Activated CD4-positive, CD25-positive, alpha-beta regulatory T cell treated with anti-CD3 and anti-CD28 coated beads, Interleukin-2, amount 50 U/mL, for 72 hours (primary cell): ENCODE results near the gene CEP97.

Experiments
- DNase-seq: peaks from one replicate; pipeline ENCODE4 v3.0.0; 2021

CEP97 gene

DNA sequence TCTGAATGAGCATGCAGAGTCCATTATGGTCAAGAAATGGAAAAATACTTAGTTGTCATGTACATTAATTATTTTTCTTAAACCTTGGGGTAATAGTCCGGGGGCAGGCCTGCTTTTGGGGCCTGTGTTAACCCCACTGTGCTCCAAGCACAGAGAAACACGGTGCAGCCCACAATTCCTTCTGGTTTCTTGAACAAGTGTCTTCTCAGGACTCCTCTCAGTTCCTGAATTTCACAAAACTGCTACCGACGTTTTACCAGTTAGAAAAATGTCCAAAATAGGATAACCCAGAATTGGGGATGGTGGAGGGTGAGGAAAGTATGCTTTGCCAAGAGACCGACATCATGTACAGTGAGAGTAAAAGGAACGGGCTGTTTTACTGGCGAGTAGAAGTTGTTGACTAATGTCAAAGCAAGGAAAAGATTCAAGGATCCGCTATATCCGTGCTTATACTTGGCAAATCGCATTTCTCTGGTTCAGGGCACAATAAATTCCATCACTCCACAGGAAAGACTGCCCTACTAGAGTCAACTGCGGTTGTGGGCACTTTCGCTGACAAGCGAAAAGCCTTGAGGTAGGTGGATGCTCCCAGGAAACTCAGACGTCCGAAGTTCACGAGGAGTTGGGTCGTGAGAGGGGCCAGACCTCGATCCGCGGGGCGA is 54.1 kb downstream of the CEP97 start:
- no peak for DNase-seq

DNA sequence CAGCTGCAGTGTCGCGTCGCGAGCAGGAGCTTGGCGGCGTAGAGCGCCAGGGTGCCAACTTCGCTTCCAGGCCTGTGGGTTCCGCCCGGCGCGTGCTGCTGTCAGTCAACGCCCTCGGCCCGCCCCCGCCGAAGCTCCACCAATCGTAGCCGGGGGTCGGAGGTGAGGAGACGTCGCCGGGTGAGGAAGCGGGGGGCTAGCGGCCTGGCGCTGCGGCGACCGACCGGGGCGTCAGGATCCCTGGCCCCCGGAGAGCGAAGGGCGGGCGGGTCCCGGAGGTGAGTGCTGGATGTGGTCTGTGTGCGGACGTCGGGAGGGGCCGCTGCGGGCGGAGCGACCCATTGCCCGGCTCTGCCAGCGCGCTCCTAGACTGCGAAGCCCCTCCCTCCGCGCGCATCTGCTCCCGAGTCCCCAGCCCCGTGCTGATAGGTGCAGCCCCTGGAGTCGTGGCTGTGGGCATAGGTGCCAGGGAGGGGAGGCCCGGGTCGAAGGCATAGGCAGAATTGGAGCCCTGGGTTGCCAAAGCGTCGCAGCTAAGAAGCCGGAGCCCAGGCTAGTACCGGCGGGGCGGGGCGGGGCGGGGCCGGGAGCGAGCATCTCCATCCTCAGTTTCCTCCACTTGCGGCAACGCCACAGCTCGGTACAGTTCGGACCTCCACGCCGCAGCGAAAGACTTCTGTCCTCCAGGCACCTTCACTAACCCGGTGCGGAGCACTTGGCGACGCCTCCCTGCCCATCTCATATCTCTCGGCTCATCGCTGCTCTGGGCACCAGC is 54.8 kb downstream of the CEP97 start, which contains the start of gene NXPE3:
NXPE3 (plus strand) TSS at position 165 of the 775 bp plus-strand sequence. CDS start 6,386 bp downstream, outside the sequence.
- DNase-seq: peak; percentile 95

DNA sequence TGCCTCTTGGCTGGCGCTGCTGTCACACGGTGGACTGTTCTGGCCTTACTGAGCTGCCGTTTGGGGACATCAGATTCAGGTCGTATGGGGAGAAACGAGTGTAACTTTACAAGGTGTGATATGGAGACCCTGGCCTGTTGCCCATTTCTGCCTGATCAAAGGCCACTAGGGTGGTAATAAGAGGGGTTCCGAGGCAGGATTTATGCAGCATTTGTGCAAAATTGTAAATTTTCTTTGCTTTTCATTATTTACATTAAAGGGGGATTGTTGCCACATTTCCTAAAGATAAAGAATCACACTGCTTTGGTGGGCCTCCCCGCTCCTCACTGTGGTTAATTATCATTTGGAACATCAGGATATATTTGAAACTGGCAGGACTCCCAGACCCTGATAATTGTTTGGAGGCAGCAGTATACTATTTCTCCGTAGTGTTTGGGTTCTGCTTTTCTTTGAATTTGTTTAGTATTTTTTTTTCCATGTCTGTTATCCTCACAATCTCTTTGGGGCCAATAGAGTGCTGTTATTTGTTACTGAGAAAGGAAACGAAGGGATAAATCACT is 55.5 kb downstream of the CEP97 start:
- no peak for DNase-seq

DNA sequence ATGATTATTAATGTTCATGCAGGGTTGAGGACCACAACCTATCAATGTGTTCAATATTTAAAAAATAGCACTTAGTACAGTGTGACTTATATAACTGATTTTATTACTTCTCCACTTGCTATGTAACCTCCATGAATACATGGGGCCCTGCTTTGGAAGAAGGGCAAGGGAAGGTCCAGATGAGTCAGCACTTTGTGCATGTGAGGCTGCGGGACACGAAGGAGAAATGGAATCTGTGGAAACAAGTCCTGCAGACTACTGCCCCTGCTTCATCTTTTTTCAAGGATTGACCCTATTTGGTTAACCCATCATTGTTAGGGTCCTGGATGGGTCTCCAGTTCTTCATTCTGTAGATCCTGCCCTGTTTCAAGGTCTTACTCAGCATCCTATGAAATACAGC is 56.2 kb downstream of the CEP97 start:
- DNase-seq: no peak

DNA sequence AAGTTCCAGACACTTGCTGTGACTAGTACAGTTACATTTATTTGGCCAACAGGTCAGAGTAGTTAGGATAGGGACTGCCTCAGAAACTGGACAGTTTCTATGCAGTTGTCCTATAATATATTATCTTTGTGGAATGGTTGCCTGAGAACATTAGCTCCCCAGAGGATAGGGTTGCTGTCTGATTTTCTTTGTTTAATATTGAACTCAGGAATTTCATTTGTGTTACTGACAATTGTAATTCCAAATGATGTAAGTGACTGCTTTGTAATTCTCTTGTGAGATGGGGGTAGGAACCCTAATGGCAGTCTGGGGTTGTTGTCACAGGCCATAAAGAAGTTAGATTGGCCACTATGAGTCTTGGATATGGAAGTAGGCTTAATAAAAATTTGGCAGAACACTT is 56.8 kb downstream of the CEP97 start:
- DNase-seq: no peak

DNA sequence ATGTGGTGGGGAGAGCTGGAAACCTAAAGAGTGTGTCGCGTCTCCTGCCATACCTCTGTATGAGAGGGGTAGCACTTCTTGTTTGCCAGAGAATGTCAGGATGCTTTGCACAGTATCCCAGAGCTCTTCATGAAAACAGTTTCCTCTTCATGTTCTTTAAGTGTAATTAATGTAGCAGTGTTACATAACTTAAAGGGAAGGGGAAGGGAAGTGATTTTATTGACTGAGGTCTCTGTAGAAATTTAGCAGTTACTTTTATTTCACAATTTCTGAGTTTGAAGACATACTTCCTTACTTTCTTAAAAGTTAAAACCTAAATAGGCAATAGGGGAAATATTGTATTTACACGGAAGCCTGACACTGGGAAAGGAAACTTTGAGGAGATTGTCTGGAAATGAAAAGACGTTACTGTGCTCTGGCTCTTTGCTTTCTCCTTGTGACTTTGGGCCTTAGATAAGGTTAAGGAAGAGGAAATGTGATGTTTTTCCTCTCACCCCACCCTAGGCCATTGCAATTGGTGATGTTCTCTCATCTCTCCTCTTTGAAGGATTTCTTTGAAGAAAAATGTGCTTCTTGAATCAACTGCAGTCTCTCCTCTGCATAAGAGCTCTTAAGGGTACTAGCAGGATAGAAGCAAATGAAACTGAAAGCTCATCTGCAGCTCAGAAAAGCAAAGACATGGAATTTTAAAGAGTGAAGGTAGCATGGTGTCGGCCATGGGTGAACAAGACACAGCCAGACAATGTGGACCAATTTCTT is 60.6 kb downstream of the CEP97 start:
- DNase-seq: no peak

DNA sequence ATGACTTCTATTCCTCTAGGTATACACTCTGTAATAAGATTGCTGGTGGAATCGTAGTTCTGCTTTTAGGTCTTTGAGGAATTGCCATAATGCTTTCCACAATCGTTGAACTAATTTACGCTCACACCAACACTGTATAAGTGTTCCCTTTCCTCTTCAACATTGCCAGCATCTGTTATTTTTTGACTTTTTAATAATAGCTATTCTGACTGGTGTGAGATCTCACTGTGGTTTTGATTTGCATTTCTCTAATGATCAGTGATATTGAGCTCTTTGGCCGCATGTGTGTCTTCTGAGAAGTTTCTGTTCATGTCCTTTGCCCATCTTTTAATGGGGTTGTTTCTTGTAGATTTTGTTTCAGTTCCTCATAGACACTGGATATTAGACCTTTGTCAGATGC is 67.4 kb downstream of the CEP97 start:
- DNase-seq: no peak

DNA sequence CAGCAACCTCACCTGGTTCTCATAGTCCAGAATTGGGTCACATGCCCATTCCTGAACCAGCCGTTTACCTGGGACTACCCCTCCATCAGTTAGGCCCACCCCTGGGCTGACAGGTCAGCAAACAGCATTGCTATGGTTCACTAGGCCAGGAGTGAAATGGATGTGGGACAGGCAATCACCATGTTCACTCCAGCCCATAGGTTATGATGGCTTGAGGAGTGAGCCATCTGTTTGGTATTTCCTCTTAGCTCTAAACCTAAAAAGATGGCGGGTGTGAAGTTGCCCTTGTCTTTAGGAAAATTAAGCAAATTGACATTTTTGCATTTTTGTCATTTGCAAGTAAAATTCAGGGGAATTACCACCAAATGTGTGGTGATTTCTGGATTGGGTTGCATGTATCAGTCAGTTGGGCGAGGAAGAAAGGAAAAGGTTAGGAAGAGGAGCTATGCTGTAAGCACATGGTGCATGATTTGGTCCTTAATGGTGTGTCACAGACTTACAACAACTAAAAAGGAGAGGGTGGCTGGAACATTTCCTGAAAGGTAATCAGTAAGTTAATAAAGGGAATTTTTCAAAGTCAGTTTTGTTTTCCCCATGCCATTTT is 71.8 kb downstream of the CEP97 start:
- DNase-seq: no peak

DNA sequence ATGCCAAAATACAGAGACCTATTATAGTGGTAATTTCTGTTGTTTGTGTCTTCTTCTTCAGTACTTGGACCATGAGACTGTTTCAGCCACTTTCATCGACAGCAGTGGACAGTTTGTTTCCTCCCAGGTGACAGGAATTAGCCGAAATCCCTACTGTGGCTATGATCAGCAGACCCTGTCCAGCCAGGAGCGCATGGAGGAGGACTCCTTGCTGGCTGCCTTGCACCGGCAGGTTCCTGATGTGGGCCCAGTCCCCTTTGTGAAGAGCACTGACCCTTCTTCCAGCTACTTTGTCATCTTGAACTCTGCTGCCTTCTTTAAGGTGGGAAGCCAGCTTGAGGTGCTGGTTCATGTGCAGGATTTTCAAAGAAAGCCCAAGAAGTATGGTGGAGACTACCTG is 76.8 kb downstream of the CEP97 start:
- no peak for DNase-seq

DNA sequence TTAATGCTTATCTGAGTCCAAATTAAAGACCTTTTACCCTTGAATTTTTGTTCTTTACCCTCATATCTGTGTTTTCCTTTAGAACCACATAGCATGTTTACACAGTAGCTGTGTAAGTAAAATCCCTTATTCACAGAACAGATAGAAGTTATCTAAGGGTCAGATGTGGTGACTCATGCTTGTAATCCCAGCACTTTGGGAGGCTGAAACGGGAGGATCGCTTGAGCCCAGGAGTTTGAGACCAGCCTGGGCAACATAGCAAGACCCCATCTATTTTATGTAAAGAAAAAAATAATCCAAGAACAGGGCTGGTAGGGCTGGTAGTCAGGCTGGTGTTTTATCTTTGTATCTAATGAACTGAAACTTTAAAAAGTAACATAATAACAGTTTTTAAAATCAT is 77.8 kb downstream of the CEP97 start:
- no peak for DNase-seq

DNA sequence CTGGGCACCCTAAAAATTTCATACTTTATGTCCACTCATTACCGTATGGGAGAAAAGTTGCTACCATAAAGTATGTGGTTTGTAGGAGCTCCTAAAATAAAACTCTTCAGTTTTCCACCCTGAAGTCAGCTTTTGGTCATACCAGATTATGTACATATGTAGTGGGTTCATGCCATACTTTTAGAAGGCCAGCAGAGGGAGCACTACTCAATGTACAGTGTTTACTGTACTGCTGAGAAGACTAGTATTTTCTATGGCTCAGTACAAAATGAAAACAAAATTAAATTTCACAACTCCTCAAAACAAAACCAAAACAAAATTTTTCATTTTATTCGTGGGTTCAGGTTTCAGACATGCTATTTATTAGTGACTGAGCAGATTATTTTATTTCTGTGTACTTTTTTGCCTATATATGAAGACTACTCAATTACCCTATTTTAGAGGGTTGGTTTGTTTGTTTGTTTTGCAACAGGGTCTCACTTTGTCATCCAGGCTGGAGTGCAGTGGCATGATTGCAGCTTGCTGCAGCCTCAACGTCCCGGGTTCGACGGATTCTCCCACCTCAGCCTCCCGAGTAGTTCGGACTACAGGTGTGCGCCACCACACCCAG is 78.9 kb downstream of the CEP97 start:
- peak; percentile 37 for DNase-seq

DNA sequence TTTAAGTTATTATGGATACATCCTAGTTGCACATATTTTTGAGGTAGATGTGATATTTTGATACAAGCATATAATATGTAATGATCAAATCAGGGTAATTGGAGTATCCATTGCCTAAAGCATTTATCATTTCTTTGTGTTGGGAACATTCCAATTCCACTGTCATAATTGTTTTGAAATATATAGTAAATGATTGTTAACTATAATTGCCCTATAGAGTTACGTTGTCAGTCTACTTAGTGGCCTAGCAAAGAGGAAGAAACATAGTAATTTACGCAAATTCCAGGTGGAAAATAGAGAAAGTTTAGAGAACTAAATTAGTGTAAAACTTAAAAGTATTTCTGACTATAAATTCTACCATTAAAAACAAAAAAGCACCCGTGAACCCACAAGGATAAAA is 79.5 kb downstream of the CEP97 start:
- no peak for DNase-seq

DNA sequence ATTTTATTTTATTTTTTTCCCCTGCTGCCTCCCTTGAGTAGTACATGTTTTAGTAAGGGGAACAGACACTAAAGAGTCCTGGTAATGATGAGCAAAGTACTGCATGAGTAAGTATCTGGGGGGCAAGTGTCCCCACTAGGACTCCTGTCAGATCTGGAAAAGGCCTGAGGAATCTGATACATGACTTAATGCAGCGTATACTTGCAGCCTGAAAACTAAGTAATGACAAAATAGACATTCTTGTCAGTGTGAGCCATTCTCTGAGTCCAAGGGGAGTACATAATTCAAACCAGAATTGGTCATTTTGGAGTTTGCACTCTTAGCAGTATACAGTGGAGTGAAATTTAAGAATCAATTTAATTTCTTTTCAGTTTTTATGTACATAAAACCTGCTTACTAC is 82.1 kb downstream of the CEP97 start:
- no peak for DNase-seq

DNA sequence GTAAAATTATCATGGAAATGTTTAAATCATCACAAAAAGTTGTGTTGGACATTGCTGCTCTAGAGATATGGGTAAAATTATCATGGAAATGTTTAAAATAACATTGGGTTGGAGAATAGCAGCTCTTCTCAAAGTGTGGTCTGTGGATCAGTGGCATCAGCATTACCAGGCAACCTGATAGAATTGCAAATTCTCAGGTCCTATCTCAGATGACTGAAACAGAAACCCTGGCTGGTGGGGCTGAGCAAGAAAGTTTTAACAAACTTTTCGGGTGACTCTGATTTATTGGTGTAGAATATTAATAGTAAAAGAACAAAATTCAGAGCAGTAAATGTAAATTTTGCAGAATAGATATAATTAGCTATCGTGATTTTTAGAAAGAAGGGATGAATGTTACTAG is 83.5 kb downstream of the CEP97 start:
- DNase-seq: no peak

DNA sequence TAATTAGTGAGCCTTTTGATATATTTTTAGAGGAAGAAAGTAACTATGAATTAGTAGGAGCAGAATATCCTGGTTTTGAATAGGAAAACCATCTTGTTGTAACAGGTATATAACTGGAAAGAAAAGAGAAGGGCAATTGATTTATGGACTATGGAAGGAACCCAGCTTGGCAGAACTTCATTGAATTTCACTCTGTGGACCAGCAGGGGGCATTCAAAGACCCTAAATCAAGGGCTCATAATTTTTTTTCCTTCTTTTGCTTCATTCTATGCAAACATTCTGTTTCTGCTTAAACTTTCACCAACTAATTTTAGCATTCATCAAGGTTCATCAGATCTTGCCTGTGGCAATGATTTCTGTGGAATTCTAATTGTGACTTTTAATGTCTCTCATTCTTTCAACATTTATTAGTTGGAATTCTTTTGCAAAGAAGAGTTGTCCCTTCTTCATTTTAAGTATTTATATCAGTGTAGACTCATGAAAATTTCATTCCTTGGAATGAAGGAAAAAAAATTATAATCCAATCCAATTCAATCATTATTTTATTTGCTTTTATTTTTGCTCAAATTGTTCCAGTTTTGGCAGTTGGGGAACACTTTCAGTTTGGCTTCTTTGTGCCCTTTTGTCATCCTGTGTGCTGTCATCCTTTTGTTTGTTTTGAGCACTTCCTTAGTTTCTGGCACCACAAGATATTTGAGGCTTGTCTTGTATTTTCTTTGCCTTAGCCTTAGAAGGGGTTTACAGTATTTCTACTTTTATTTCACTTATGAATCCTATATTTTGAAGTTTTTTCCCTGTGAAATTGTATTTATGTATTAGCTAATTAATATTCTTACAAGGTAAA is 85.0 kb downstream of the CEP97 start:
- DNase-seq: no peak

DNA sequence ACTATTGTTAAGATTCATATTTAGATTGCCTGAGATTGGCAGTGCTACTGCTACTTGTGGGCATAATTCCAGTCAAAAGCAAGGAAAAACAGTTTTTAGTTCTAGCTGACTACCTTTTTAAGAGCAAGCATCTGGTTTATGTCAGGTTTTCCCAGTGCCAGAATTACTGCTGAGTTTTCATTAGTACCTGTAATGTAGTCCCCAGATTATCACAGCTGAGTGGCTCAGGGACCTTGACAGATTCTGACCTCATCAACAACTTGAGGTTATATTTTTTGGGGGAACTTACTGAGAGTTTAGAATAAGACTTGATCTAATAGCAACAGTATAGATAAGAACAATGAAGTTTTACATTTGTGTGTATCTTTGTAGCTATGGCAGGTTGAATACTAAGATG is 85.6 kb downstream of the CEP97 start:
- no peak for DNase-seq

DNA sequence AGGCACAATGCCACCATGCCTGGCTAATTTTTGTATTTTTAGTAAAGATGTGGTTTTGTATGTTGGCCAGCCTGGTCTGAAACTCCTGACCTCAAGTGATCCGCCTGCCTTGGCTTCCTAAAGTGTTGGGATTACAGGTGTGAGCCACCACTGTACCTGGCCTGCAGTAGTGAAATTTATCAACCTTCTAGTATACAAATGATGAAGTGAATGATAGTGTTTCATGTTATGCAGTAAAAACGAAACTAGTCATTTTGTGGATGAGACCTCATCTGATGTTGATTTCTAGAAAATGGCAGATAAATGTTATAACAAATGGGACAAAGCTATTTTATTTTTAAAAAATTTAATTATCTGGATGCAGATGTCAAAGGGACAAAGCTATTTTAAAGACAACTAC is 87.5 kb downstream of the CEP97 start:
- no peak for DNase-seq

DNA sequence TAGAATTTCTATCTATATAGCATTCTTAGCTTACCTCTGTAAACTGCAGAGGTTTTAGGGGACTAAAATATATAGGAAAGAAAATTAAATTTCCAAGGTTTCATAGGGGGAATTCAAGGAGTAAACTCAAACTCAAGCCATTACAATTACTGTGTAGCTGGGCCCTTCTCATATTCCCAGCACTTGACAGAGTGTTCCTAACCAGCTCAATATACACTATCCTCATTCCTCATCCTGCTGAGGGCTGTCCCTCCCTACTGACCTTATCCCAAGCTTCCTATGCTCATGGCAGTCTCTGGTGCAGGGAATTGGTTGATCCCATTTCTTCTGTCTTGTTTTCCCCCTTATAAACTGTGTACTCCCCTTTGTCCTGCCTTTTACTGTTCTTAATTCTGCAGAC is 88.5 kb downstream of the CEP97 start:
- DNase-seq: no peak

DNA sequence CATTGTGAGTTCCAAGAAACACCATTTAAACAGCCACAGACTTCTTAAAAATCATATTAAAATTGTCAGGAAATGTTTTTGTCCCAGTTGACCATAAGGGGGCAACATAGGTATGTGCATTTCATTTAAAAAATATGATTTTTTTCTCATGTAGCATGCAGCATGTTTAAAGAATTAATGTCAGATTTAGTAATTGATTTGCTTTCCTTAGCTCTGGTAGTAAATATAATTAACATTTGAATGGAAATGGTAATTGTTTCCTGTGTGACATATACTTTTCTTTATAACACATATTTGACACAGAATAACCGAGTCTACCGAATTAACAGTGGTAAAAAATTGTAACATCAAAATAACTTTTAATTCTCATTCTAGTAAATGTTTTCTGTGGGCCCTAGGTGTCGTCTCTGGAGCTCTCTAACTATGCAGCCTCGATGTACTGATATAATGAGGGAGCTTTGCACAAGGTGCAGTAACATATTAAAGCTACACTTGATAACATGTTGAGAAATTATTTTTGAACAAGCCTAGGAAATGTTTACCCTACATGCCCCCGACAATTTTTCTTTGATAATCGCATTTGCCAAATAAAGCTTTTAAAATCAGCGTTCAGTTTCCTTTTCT is 89.5 kb downstream of the CEP97 start:
- DNase-seq: no peak

DNA sequence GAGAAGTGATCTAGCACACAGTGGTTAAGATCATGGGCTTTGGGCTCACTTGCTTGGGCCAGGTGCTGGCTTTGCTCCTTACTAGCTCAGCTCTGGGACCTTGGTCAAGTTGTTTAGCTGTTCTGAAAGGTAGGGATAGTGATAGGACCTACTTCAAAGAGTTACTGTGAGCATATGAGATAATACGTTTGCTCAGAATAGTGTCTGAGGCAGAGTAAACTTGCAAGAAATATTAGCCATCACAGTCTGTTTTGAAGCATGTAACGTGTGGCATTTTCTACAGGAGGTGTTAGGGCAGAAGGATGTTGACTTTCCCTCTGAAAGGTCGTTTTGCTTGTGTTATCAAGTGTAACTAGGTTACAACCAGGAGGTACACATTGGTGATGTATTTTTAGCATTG is 90.4 kb downstream of the CEP97 start:
- no peak for DNase-seq
